CD4-positive, CD25-positive, alpha-beta regulatory T cell (primary cell): Measurements from ENCODE around the gene USE1. TPM values are rescaled to one million over a fixed set of nuclear protein-coding genes. Genes with fewer than 3 reads are reported as not detected.
"Not testable (repeated sequence)": the region's sequence is repeated elsewhere in the genome, so short reads cannot be mapped to it uniquely, and the experiment has no call there.

Experiments
- ATAC-seq, 2 donors: fragments of 150-1000 bp; cut with Tn5 transposase; one replicate each; pipeline ENCODE4 v1.10.0; 2021; ENCODE audit warnings: low read depth in 2 of 2, moderate number of reproducible peaks in 2 of 2, moderate library complexity in 1 of 2
- DNase-seq, 3 donors: peaks; one replicate each; pipeline versions ENCODE4 v3.0.0 to v3.0.0-alpha.2; 2012 to 2022; ENCODE audit warnings: mixed read lengths in 1 of 3
- H3K27ac ChIP-seq: one replicate; pipeline ENCODE4 v1.7.0; 2013; ENCODE audit warnings: mild to moderate bottlenecking, low read length; ENCODE audit not compliant: insufficient read depth, poor library complexity, severe bottlenecking
- H3K27me3 ChIP-seq: one replicate; pipeline ENCODE4 v1.7.0; 2013; ENCODE audit warnings: low read length; ENCODE audit not compliant: control insufficient read depth, insufficient read depth
- H3K36me3 ChIP-seq: one replicate; pipeline ENCODE4 v1.7.0; 2013; ENCODE audit warnings: mild to moderate bottlenecking, low read length, moderate library complexity; ENCODE audit not compliant: control insufficient read depth, insufficient read depth
- H3K4me1 ChIP-seq: 2 replicates; pipeline ENCODE4 v1.7.0; 2013; ENCODE audit warnings: mild to moderate bottlenecking, low read length; ENCODE audit not compliant: insufficient read depth, control insufficient read depth, poor library complexity, severe bottlenecking
- H3K4me3 ChIP-seq: one replicate; pipeline ENCODE4 v1.7.0; 2013; ENCODE audit warnings: low read depth, mild to moderate bottlenecking, low read length, moderate library complexity
- H3K9me3 ChIP-seq, 2 experiments: 1 replicate in 1 of 2; 2 replicates in 1 of 2; pipeline ENCODE4 v1.7.0; 2013; ENCODE audit warnings: low read length in 2 of 2, mild to moderate bottlenecking in 1 of 2, moderate library complexity in 1 of 2; ENCODE audit not compliant: control insufficient read depth in 2 of 2
- H3K27ac Mint-ChIP-seq, 3 donors: one replicate each; pipeline ENCODE4 v1.8.0; 2020 to 2022; ENCODE audit warnings: mild to moderate bottlenecking in 3 of 3, mixed read lengths in 3 of 3, moderate library complexity in 2 of 3
- H3K27me3 Mint-ChIP-seq: one replicate; pipeline ENCODE4 v1.8.0; 2022; ENCODE audit warnings: mild to moderate bottlenecking, mixed read lengths
- H3K36me3 Mint-ChIP-seq: one replicate; pipeline ENCODE4 v1.8.0; 2020; ENCODE audit warnings: mixed read lengths
- H3K4me1 Mint-ChIP-seq, 4 donors: one replicate each; pipeline ENCODE4 v1.8.0; 2020 to 2022; ENCODE audit warnings: mixed read lengths in 4 of 4, mild to moderate bottlenecking in 1 of 4
- H3K4me3 Mint-ChIP-seq, 4 donors: one replicate each; pipeline ENCODE4 v1.8.0; 2020 to 2022; ENCODE audit warnings: mild to moderate bottlenecking in 4 of 4, mixed read lengths in 4 of 4, moderate library complexity in 3 of 4
- H3K9me3 Mint-ChIP-seq, 7 donors: one replicate each; pipeline ENCODE4 v1.8.0; 2020 to 2022; ENCODE audit warnings: mixed read lengths in 7 of 7, mild to moderate bottlenecking in 3 of 7, moderate library complexity in 2 of 7
- polyA plus RNA-seq, 4 donors: library from polyadenylated mRNA; unstranded; fragments of 300-500 nt; fragmentation: Illumina TruSeq; gene quantifications; one replicate each; pipeline ENCODE4 v1.2.3, GENCODE V29; 2021
- total RNA-seq: library from RNA; stranded (reverse); gene quantifications from one replicate; pipeline ENCODE4 v1.2.3, GENCODE V29; 2022

Gene USE1
- total and polyA plus RNA-seq, 5 donors from 2014 or later, result 27.1 to 53.7 (median 47.6) TPM

DNA sequence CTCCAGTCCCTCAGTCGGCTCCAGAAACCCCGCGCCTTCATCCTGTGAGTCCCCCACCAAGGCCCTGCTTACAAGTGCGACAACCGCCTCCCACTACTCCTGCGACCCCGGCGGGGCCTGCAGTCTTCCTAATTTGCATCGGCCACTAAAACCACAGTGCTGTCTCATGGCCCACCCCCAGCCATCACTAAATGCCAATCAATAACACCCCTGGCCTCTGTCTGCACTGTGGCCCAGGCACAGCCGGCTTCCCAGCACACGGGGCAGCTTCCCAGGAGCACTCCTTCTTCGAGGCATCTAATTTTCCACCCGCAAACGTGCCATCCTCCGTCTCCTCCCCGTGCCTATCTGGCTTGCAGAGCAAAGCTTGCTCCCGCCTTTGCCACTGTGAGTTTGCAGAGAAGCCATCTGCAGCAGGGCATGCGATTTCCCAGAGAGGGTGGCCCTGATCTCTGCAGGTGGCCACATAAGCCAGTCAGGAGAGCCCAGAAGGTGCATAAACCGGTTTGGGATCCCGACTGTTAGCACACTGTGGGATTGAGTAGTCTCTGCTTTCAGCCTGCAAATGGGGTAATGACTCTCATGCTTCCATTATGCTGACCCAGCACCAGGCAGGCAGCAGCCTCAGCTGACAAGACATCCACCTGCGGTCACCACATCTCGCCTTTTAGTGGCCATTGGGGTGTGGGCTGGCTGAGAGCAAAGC is 34.0 kb upstream of the USE1 start:
- peak overlapping the region in 2 of 3 donors; percentile 7 to 65 for H3K27ac Mint-ChIP-seq
- no peak for ATAC-seq
- H3K9me3 Mint-ChIP-seq, result no peaks in the 10 kb centered on the region
- no peak for DNase-seq
- peaks cover 5 to 22% (median 9%) of the 10 kb centered on the region in 4 donors for H3K4me1 Mint-ChIP-seq
- Histone ChIP-seq H3K27me3 (no peaks in the 10 kb centered on the region), H3K36me3 (peaks cover 34% of the 10 kb centered on the region), H3K4me1 (peaks cover 17% of the 10 kb centered on the region), H3K4me3 (no peak overlapping the region), H3K9me3 (no peaks in the 10 kb centered on the region), H3K27ac (no peak overlapping the region)
- no peaks in the 10 kb centered on the region for H3K27me3 Mint-ChIP-seq
- H3K4me3 Mint-ChIP-seq, result no peak overlapping the region
- peaks cover 18% of the 10 kb centered on the region for H3K36me3 Mint-ChIP-seq

DNA sequence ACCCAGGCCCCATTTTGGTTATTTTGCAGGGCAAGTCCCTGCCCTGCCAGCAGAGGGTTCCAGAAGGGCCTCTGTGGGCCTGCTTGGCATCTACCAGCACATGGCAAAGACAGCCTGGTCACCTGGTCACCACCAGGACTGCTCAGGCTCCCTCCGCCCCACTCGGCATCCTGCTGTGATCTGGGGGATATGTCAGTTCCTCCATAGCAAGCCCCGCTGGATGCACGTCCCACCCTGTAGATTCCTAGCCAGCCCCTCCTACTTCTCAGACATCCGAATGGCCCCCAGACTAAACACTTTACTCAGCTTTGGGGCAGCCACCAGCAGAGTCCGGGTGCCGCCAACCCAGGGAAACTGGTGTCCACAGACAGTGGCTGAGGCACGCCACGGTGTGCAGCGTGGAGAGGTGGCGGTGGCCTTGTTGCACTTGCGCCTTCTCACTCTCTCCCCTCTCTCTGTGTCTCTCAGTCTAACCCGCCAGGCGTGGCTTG is 31.8 kb upstream of the USE1 start:
- H3K4me1 Mint-ChIP-seq, result peaks cover 5 to 22% (median 9%) of the 10 kb centered on the region in 4 donors
- H3K36me3 ChIP-seq, result peaks cover 28% of the 10 kb centered on the region
- H3K4me3 Mint-ChIP-seq, result peak overlapping the region; percentile 65 to 96 (median 86)
- ATAC-seq (peak in 1 of 2 donors; percentile 26), DNase-seq (peak in 1 of 3 donors; percentile 30)
- no peaks in the 10 kb centered on the region for H3K27me3 Mint-ChIP-seq
- H3K27ac ChIP-seq, result peak overlapping the region; percentile 63
- peak overlapping the region; percentile 89 to 95 (median 94) for H3K27ac Mint-ChIP-seq
- H3K36me3 Mint-ChIP-seq, result peaks cover 14% of the 10 kb centered on the region
- H3K4me3 ChIP-seq, result peak overlapping the region; percentile 75
- H3K4me1 ChIP-seq, result peaks cover 17% of the 10 kb centered on the region
- no peaks in the 10 kb centered on the region for H3K9me3 Mint-ChIP-seq
- H3K27me3 ChIP-seq, result no peaks in the 10 kb centered on the region
- H3K9me3 ChIP-seq, result no peaks in the 10 kb centered on the region

DNA sequence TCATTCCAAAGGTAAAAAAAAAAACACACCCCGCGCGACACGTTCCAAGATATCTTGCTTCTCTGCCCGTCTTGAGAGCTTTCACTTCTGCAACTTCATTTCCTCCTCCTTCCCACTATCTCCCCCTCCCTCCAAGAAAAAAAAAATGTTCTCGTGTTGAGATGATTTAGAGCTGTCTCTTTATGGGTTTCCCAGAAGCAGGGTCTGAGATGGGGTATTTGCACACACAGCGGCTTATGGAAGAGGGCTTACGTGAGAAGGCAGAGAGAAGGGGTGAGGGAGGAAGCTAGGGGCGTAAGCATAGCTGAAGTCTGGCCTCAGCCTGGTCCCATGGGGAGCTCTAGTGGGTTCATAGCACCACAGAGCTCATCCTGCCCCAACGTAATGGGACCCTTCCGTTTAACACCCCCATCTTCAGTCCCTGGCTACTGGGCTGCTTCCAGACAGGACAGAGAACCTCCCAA is 31.3 kb upstream of the USE1 start:
- Histone ChIP-seq H3K36me3 (peaks cover 30% of the 10 kb centered on the region), H3K27ac (peak overlapping the region; percentile 63), H3K27me3 (no peaks in the 10 kb centered on the region), H3K4me1 (peaks cover 17% of the 10 kb centered on the region), H3K9me3 (no peaks in the 10 kb centered on the region), H3K4me3 (peak overlapping the region; percentile 75)
- H3K9me3 Mint-ChIP-seq, result no peaks in the 10 kb centered on the region
- H3K36me3 Mint-ChIP-seq, result peaks cover 14% of the 10 kb centered on the region
- no peaks in the 10 kb centered on the region for H3K27me3 Mint-ChIP-seq
- DNase-seq (peak in 2 of 3 donors; percentile 22 to 58), ATAC-seq (peak; percentile 49 to 55)
- H3K4me3 Mint-ChIP-seq, result peak overlapping the region; percentile 65 to 96 (median 86)
- H3K27ac Mint-ChIP-seq, result peak overlapping the region; percentile 89 to 95 (median 94)
- peaks cover 5 to 22% (median 9%) of the 10 kb centered on the region in 4 donors for H3K4me1 Mint-ChIP-seq

DNA sequence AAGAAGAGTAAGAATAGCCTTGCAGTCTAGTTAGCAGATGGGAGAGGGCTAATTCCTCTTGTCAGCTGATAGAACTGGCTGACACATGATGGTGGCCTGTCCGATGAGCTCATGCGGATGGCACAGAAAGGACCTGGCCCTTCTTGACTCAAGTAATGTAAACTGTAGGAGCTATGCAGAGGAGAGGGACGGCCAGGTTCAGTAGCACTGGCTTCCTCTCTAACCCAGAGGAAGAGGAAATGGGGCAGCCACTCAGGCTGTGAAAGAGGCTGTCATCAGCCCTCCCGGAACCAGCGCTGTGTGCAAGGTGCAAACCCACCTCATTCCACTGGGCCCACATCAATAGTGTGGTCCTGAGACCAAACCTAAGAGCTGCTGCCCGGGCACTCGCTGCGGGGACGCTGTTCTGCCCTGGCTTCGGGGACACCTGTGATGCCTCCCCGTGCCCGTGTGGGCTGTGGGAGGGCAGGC is 30.8 kb upstream of the USE1 start:
- Mint-ChIP-seq H3K9me3 (no peaks in the 10 kb centered on the region), H3K4me3 (peak overlapping the region; percentile 65 to 96 (median 86)), H3K36me3 (peaks cover 14% of the 10 kb centered on the region), H3K27ac (peak overlapping the region; percentile 89 to 95 (median 94)), H3K27me3 (no peaks in the 10 kb centered on the region), H3K4me1 (peaks cover 5 to 22% (median 9%) of the 10 kb centered on the region in 4 donors)
- peak; percentile 92 to 93 for ATAC-seq
- H3K27me3 ChIP-seq, result no peaks in the 10 kb centered on the region
- DNase-seq, result peak in 2 of 3 donors; percentile 41 to 79
- peaks cover 17% of the 10 kb centered on the region for H3K4me1 ChIP-seq
- H3K4me3 ChIP-seq, result peak overlapping the region; percentile 75
- H3K27ac ChIP-seq, result peak overlapping the region; percentile 63
- H3K36me3 ChIP-seq, result peaks cover 35% of the 10 kb centered on the region
- no peaks in the 10 kb centered on the region for H3K9me3 ChIP-seq

DNA sequence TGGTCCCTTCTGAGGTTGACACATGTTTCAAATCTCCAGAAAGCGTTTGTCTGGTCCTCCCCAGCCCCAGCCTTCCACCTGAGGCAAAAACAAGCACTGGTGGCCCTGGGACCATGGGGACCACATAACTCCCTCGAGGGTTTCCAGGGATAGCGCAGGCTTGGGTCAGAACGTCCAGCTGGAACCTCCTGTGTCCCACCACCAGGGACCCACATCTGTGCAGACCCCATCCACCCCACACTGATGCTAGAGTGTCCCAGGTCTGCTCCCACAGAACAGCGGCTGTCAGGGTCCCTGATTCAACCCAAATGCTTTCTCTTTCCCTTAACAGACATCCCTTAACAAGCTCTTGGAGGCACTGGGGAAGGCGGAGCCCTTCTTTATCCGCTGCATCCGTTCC is 29.6 kb upstream of the USE1 start:
- Histone ChIP-seq H3K9me3 (no peaks in the 10 kb centered on the region), H3K36me3 (peaks cover 45% of the 10 kb centered on the region), H3K4me1 (peaks cover 17% of the 10 kb centered on the region), H3K27me3 (no peaks in the 10 kb centered on the region), H3K4me3 (no peak overlapping the region), H3K27ac (no peak overlapping the region)
- ATAC-seq (no peak), DNase-seq (no peak)
- Mint-ChIP-seq H3K4me3 (peak overlapping the region in 2 of 4 donors; percentile 7 to 39), H3K36me3 (peaks cover 14% of the 10 kb centered on the region), H3K4me1 (peaks cover 5 to 22% (median 9%) of the 10 kb centered on the region in 4 donors), H3K9me3 (no peaks in the 10 kb centered on the region), H3K27ac (no peak overlapping the region), H3K27me3 (no peaks in the 10 kb centered on the region)

DNA sequence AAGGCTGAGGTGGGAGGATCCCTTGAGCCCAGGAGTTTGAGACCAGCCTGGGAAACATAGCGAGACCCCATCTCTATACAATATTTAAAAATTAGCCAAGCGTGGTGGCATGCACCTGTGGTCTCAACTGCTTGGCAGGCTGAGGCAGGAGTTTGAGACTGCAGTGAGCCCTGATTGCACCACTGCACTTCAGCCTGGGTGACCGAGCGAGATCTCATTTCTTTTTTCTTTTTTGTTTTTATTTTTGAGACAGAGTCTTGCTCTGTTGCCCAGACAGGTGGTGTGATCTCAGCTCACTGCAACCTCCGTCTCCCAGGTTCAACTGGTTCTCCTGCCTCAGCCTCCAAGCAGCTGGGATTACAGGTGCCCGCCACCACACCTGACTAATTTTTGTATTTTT is 23.4 kb upstream of the USE1 start:
- not testable (repeated sequence) for H3K9me3 Mint-ChIP-seq, H3K27me3 Mint-ChIP-seq, ATAC-seq, H3K27ac Mint-ChIP-seq, H3K4me3 Mint-ChIP-seq, H3K4me1 ChIP-seq, H3K27ac ChIP-seq, H3K27me3 ChIP-seq, H3K9me3 ChIP-seq, DNase-seq, H3K4me3 ChIP-seq, H3K4me1 Mint-ChIP-seq
- peaks cover 19% of the 10 kb centered on the region for H3K36me3 Mint-ChIP-seq
- peaks cover 72% of the 10 kb centered on the region for H3K36me3 ChIP-seq

DNA sequence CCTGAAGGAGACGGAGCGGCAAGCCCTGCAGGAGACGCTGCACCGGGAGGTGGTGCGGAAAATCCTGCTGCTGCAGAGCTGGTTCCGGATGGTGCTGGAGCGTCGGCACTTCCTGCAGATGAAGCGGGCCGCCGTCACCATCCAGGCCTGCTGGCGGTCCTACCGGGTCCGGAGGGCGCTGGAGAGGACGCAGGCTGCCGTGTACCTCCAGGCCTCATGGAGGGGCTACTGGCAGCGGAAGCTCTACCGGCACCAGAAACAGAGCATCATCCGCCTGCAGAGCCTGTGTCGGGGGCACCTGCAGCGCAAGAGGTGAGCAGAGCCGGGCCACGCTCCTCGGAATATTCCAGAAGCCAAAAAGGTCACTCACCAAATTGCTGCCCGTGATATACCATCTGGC is 22.4 kb upstream of the USE1 start:
- Mint-ChIP-seq H3K27ac (no peak overlapping the region), H3K4me3 (no peak overlapping the region), H3K36me3 (peaks cover 29% of the 10 kb centered on the region), H3K9me3 (no peaks in the 10 kb centered on the region), H3K4me1 (peaks cover 0 to 2% (median 1%) of the 10 kb centered on the region in 4 donors), H3K27me3 (no peaks in the 10 kb centered on the region)
- H3K27ac ChIP-seq, result no peak overlapping the region
- H3K4me1 ChIP-seq, result no peaks in the 10 kb centered on the region
- no peaks in the 10 kb centered on the region for H3K27me3 ChIP-seq
- ATAC-seq (no peak), DNase-seq (no peak)
- peaks cover 73% of the 10 kb centered on the region for H3K36me3 ChIP-seq
- H3K9me3 ChIP-seq, result no peaks in the 10 kb centered on the region
- H3K4me3 ChIP-seq, result no peak overlapping the region
